Measurements from ENCODE around the gene RRP1. TPM values are rescaled to one million over a fixed set of nuclear protein-coding genes. Genes with fewer than 3 reads are reported as not detected.

RRP1 gene
- total and polyA plus RNA-seq, 9 of the 15 experiments (the other 6 are each of a cell fraction or from before 2014, with no cell fraction given) = 0.89 to 105 (median 51.6) TPM

GRCh38 chr21:43810505-43811261, 21.3 kb downstream of the RRP1 start (continued):
- TF ChIP-seq HBP1 (CRISPR knock-in tag; IDR thresholded peaks at IDR 0.05) (no peak), NEUROD1 (IDR thresholded peaks at IDR 0.05; ENCODE audit: borderline replicate concordance, low read depth, low read length, partially characterized antibody) (peak; percentile 46), CBFA2T2 (conservative IDR thresholded peaks at IDR 0.05) (0 out of 2 replicates have a peak, but pooled peaks have one; percentile 7), USF1 (CRISPR knock-in tag; IDR thresholded peaks at IDR 0.05) (peak; percentile 74), ZNF140 (CRISPR knock-in tag; IDR thresholded peaks at IDR 0.05) (no peak), ZNF217 (CRISPR knock-in tag; IDR thresholded peaks at IDR 0.05) (no peak), RCOR1 (IDR thresholded peaks at IDR 0.05; ENCODE audit: borderline replicate concordance in 1 of 2, low read depth in 2 of 2, low read length in 2 of 2) (peak in 1 of 2 experiments; percentile 55; a peak in 1 of 4 replicates), NCOA6 (IDR thresholded peaks at IDR 0.05) (no peak), CLOCK (CRISPR knock-in tag; IDR thresholded peaks at IDR 0.05; ENCODE audit: borderline replicate concordance) (no peak), ZC3H11A (IDR thresholded peaks at IDR 0.05; ENCODE audit: low read depth, low read length) (no peak), ZNF707 (CRISPR knock-in tag; conservative IDR thresholded peaks at IDR 0.05) (no peak), TRIM28 (IDR thresholded peaks at IDR 0.05) (no peak), SREBF1 (IDR thresholded peaks at IDR 0.05; ENCODE audit: borderline replicate concordance, low read depth, low read length) (0 out of 2 replicates have a peak, but pooled peaks have one; percentile 21), JUN (IDR thresholded peaks at IDR 0.05; ENCODE audit: borderline replicate concordance, low read depth, low read length) (no peak), JUN (CRISPR knock-in tag; IDR thresholded peaks at IDR 0.05; ENCODE audit: borderline replicate concordance) (peak; percentile 59; the same call in 1 of the 2 replicates), ZNF639 (CRISPR knock-in tag; conservative IDR thresholded peaks at IDR 0.05 in 1 of 2, IDR thresholded peaks at IDR 0.05 in 1 of 2) (no peak), CREB5 (CRISPR knock-in tag; IDR thresholded peaks at IDR 0.05) (no peak)

All from K562 (cell line).